Adrenal gland (tissue), 12 donors: ENCODE data around the gene TIGAR. TPM values are rescaled to one million over a fixed set of nuclear protein-coding genes. Genes with fewer than 3 reads are reported as not detected.

Source experiments
- DNase-seq, 7 donors: peaks; one replicate each; pipeline ENCODE4 v3.0.0-alpha.2; 2019 to 2020
- H3K27ac ChIP-seq, 5 donors: fragments of 200-600 bp; sonication (generic) in 4 of 5; 1 replicate in 3 of 5; 2 replicates in 2 of 5; pipeline versions ENCODE4 v1.5.1 to v1.8.0; 2016 to 2020; ENCODE audit warnings: mild to moderate bottlenecking in 1 of 5
- H3K27me3 ChIP-seq: fragments of 200-600 bp; 2 replicates; pipeline ENCODE4 v1.8.0; 2021
- H3K36me3 ChIP-seq, 2 donors: fragments of 200-600 bp; replicated peaks in 1 of 2; 1 replicate in 1 of 2; 2 replicates in 1 of 2; pipeline versions ENCODE4 v1.5.1 to v1.8.0; 2018 to 2022
- H3K4me1 ChIP-seq, 2 donors: fragments of 200-600 bp; replicated peaks in 1 of 2; 1 replicate in 1 of 2; 2 replicates in 1 of 2; pipeline versions ENCODE4 v1.5.1 to v1.8.0; 2018 to 2021
- H3K4me3 ChIP-seq, 4 donors: fragments of 200-600 bp; sonication (generic) in 3 of 4; one replicate each; pipeline ENCODE4 v1.5.1; 2016 to 2018
- H3K9me3 ChIP-seq, 3 donors: fragments of 200-600 bp; sonication (generic) in 1 of 3; replicated peaks in 1 of 3; 1 replicate in 2 of 3; 2 replicates in 1 of 3; pipeline versions ENCODE4 v1.5.1 to v1.8.0; 2016 to 2021
- POLR2A ChIP-seq, 2 donors: fragments of 450-650 bp; IDR thresholded peaks; one replicate each; pipeline ENCODE4 v1.6.1; 2017; ENCODE audit warnings: antibody characterized with exemption in 2 of 2, mild to moderate bottlenecking in 2 of 2, moderate library complexity in 1 of 2
- WGBS, 4 donors: extraction: QIAGEN DNeasy Blood & Tissue Kit in 2 of 4; methylation state at CpG; one replicate each; pipeline versions ENCODE4 v1.1.5 to v1.1.7; 2013 to 2017; 5-methylcytosine and 5-hydroxymethylcytosine counted together
- intact Hi-C, 2 donors: fragments of 100-400 bp; cut with DNase I; formaldehyde crosslinking; loops; one replicate each; pipeline versions ENCODE4 v1.14.1 to v1.15.0; 2022 to 2023
- polyA plus RNA-seq, 3 donors: library from polyadenylated mRNA; stranded (reverse); fragments of 200-250 nt in 2 of 3; fragments of 350-450 nt in 1 of 3; fragmentation: Illumina TruSeq in 1 of 3; extraction: RNeasy Lipid Tissue Mini Kit (QIAGEN cat#74804) in 1 of 3; gene quantifications; one replicate each; pipeline ENCODE4 v1.2.3, GENCODE V29; 2013 to 2014
- total RNA-seq, 9 donors: library from RNA; depleted of rRNA in 4 of 9; stranded (reverse); fragments of >200 nt in 4 of 9; fragments of 120-200 nt in 1 of 9; fragmentation: NEBNext Ultra II Directional in 1 of 9; extraction: Animal tissue kit (Norgen Biotek cat#: 25700) in 1 of 9; gene quantifications; one replicate each; pipeline versions ENCODE4 v1.1.0 to v1.2.4, GENCODE V29; 2013 to 2023
- TF ChIP-seq, protein P1 (sequence below), 6 experiments: fragments of 450-650 bp in 4 of 6; fragments of 200-600 bp in 2 of 6; sonication (generic) in 1 of 6; IDR thresholded peaks; 1 replicate in 5 of 6; 2 replicates in 1 of 6; pipeline versions ENCODE4 v1.5.1 to v1.8.0; 2016 to 2021; ENCODE audit warnings: antibody characterized with exemption in 6 of 6, mild to moderate bottlenecking in 2 of 6, moderate library complexity in 1 of 6
- donor health status: healthy with polysubstance abuse.
- donor health status: Bipolar disorder and iron deficiency.
- donor health status: DM: yes; HTN: yes; CAD: no.
- donor health status: DM: no; HTN: no; CAD: no.
- donor health status: DM: no; HTN: no; CAD: no.
- donor health status: DM: yes; HTN: yes; CAD: no.

Gene TIGAR
- total and polyA plus RNA-seq, 12 donors = 2.5 to 28.2 (median 9.5) TPM

DNA sequence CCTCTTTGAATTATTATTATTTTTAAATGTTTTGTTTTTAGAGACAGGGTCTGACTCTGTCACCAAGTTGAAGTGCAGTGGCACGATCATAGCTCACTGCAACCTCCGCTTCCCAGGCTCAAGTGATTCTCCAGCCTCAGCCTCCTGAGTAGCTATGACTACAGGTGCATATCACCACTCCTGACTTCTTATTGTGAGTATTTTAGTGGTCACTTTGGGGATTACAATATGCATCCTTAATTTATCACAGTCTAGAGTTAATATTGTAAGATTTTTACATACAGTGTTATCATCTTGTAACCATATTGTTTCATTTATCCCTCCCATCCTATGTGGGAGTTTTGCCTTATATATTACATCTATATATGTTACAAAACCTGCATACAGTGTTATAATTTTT, 45.1 kb downstream of the TIGAR start:
- no peak for DNase-seq
- intact Hi-C loops = no loop called here

DNA sequence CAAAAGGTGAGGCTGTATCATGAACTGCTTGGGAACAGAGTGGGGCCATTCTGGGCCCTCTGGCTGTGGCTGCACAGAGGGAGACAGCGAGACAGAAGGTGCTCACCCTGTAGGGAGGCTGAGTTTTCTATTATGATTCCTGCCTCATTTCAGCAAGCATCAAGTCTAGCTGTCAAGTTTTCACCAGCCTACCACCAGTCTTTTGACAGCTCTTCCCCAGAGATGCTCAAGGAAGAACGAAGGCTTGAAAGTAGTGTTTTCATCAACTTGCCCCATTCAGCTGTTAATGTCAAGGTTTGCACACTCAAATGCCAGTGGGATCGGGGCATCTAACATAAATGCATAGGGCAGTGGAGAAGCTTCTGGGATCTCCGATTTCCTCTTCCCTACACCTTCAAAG, 48.5 kb downstream of the TIGAR start:
- WGBS, 4 donors = 79 to 89% (median 81%) methylated on average over 4 of the region's 4 CpGs
- H3K36me3 ChIP-seq = no peaks in the 10 kb centered on the region
- H3K4me3 ChIP-seq = no peak overlapping the region
- no peaks in the 10 kb centered on the region for H3K27me3 ChIP-seq
- DNase-seq = no peak
- no peaks in the 10 kb centered on the region for H3K4me1 ChIP-seq
- TF ChIP-seq, protein P1, sequence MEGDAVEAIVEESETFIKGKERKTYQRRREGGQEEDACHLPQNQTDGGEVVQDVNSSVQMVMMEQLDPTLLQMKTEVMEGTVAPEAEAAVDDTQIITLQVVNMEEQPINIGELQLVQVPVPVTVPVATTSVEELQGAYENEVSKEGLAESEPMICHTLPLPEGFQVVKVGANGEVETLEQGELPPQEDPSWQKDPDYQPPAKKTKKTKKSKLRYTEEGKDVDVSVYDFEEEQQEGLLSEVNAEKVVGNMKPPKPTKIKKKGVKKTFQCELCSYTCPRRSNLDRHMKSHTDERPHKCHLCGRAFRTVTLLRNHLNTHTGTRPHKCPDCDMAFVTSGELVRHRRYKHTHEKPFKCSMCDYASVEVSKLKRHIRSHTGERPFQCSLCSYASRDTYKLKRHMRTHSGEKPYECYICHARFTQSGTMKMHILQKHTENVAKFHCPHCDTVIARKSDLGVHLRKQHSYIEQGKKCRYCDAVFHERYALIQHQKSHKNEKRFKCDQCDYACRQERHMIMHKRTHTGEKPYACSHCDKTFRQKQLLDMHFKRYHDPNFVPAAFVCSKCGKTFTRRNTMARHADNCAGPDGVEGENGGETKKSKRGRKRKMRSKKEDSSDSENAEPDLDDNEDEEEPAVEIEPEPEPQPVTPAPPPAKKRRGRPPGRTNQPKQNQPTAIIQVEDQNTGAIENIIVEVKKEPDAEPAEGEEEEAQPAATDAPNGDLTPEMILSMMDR (IDR thresholded peaks at IDR 0.05) = no peak
- TF ChIP-seq POLR2A (IDR thresholded peaks at IDR 0.05) = no peak
- no peaks in the 10 kb centered on the region for H3K9me3 ChIP-seq
- no peak overlapping the region for H3K27ac ChIP-seq
- intact Hi-C loops = no loop called here

More for the DNA sequence above, 45.1 kb downstream of the TIGAR start:
- TF ChIP-seq, protein P1 (IDR thresholded peaks at IDR 0.05) = no peak
- no peak for TF ChIP-seq POLR2A (IDR thresholded peaks at IDR 0.05)
- H3K9me3 ChIP-seq = no peaks in the 10 kb centered on the region
- no peaks in the 10 kb centered on the region for H3K36me3 ChIP-seq
- H3K27me3 ChIP-seq = no peaks in the 10 kb centered on the region
- no peak overlapping the region for H3K4me3 ChIP-seq
- no peak overlapping the region for H3K27ac ChIP-seq
- 85 to 87% (median 86%) methylated on average over 2 of the region's 2 CpGs for WGBS, 4 donors
- H3K4me1 ChIP-seq = no peaks in the 10 kb centered on the region

DNA sequence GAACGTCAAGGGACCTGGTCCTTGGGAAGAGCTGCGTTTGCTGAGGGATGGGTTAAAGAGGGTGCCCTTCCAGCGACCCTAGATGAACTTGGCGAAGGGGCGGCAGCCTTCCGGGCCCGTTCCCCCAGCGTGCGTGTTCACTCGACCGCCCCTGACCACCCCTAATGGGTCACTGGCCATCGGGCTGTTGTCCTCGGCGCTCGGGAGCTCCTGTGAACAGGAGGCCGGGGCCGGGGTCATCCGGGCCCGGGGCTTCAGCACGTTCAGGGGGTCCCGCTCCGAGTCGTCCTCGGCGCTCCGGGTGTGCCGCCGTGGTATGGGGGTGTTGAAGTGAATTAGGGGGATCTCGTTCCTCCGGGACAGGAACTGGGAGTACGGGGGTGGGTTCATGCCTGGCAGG, 49.3 kb downstream of the TIGAR start:
- H3K27ac ChIP-seq = no peak overlapping the region
- no peaks in the 10 kb centered on the region for H3K27me3 ChIP-seq
- intact Hi-C loops = no loop called here
- DNase-seq = no peak
- no peaks in the 10 kb centered on the region for H3K9me3 ChIP-seq
- H3K4me1 ChIP-seq = no peaks in the 10 kb centered on the region
- WGBS, 4 donors = 92 to 95% (median 92%) methylated on average over 17 to 31 of the region's 31 CpGs
- no peaks in the 10 kb centered on the region for H3K36me3 ChIP-seq
- H3K4me3 ChIP-seq = no peak overlapping the region
- TF ChIP-seq, protein P1 (IDR thresholded peaks at IDR 0.05) = no peak
- no peak for TF ChIP-seq POLR2A (IDR thresholded peaks at IDR 0.05)

DNA sequence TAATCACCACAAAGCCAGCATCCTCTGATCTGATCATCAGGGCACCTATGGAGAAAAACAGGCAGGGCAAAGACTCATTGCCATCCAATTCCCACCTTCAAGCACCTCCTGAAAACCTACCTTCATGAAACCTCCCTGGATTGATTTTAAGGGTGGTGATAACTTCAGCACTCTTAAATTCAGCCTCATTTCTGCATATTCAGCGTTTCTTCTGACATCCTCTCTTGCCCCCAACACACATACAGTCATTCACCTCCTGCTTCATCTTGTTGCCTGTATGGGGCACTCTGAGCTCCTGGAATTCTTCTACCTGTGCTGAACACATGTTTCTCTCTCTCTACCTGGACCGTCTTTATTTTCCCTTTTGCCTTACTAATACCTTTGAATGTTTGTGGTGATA, 51.6 kb downstream of the TIGAR start:
- 77 to 92% (median 79%) methylated on average over 2 of the region's 2 CpGs for whole genome bisulfite sequencing, 4 donors
- no peaks in the 10 kb centered on the region for H3K4me1 ChIP-seq
- H3K36me3 ChIP-seq = no peaks in the 10 kb centered on the region
- no peak overlapping the region for H3K27ac ChIP-seq
- no peaks in the 10 kb centered on the region for H3K9me3 ChIP-seq
- TF ChIP-seq, protein P1 (IDR thresholded peaks at IDR 0.05) = no peak
- H3K27me3 ChIP-seq = no peaks in the 10 kb centered on the region
- intact Hi-C loops = no loop called here
- DNase-seq = no peak
- H3K4me3 ChIP-seq = no peak overlapping the region
